AG04450 (cell line): ENCODE measurements around the gene APH1B. TPM values are rescaled to one million over a fixed set of nuclear protein-coding genes. Genes with fewer than 3 reads are reported as not detected.

ENCODE experiments used
- CTCF ChIA-PET: fragments of 300-600, 350-600 bp; formaldehyde crosslinking; extraction: SDS; loops from one replicate; lab custom pipeline; 2022; ENCODE audit warnings: antibody characterized with exemption, inconsistent platforms; lab: Charles Lee
- POLR2A ChIA-PET: fragments of 350-600 bp; formaldehyde crosslinking; extraction: SDS; loops from one replicate; lab custom pipeline; 2021; ENCODE audit warnings: antibody characterized with exemption, inconsistent platforms; lab: Yijun Ruan, JAX
- DNase-seq: peaks from one replicate; pipeline ENCODE4 v3.0.0-alpha.2; 2011; ENCODE audit warnings: low read depth, low spot score
- H3K27ac ChIP-seq: one replicate; pipeline ENCODE4 v1.5.1; 2012; ENCODE audit warnings: low read depth, low read length, control low read depth
- H3K27me3 ChIP-seq: one replicate; pipeline ENCODE4 v1.6.0; 2012; ENCODE audit warnings: low read length; ENCODE audit not compliant: control insufficient read depth, insufficient read depth
- H3K4me3 ChIP-seq: 2 replicates; pipeline ENCODE4 v1.5.1; 2011; ENCODE audit warnings: mild to moderate bottlenecking, low read depth, low read length, control low read depth
- H3K9me3 ChIP-seq: 2 replicates; pipeline ENCODE4 v1.5.1; 2012; ENCODE audit warnings: low read length; ENCODE audit not compliant: control insufficient read depth, insufficient read depth
- CTCF ChIP-seq: IDR thresholded peaks from 2 replicates; pipeline ENCODE4 v1.5.1; 2011; ENCODE audit warnings: low read depth, low read length, control low read depth, inconsistent platforms
- polyA plus RNA-seq: library from polyadenylated mRNA; depleted of rRNA; stranded (reverse); fragments of >200 nt; gene quantifications from 2 replicates; pipeline ENCODE4 v1.2.3, GENCODE V29; 2011

Gene APH1B
- polyA plus RNA-seq, 1 experiment, result 17.9 TPM

GRCh38 chr15:63295341-63295740 is 17.9 kb downstream of the APH1B start:
- POLR2A ChIA-PET, result no interaction called here
- no peak overlapping the region for H3K27ac ChIP-seq
- CTCF ChIA-PET, result interaction anchor here (1.0 kb wide), 1 partner anchor 107 kb away, joined by 3 read pairs; no protein-coding TSS in a partner anchor

GRCh38 chr15:63296195-63296594 is 18.8 kb downstream of the APH1B start:
- no peak overlapping the region for H3K4me3 ChIP-seq
- no peak overlapping the region for H3K27ac ChIP-seq
- DNase-seq, result no peak
- CTCF ChIA-PET, result interaction anchor here (0.5 to 1.6 kb wide), 2 partner anchors 103 to 106 kb away, joined by 6 to 9 read pairs; no protein-coding TSS in a partner anchor
- no peak for TF ChIP-seq CTCF
- POLR2A ChIA-PET, result no interaction called here
- H3K27me3 ChIP-seq, result no peaks in the 10 kb centered on the region
- H3K9me3 ChIP-seq, result no peaks in the 10 kb centered on the region

More at GRCh38 chr15:63295341-63295740, 17.9 kb downstream of the APH1B start:
- no peak overlapping the region for H3K4me3 ChIP-seq
- no peaks in the 10 kb centered on the region for H3K27me3 ChIP-seq
- DNase-seq, result no peak
- H3K9me3 ChIP-seq, result no peaks in the 10 kb centered on the region
- TF ChIP-seq CTCF, result no peak

DNA sequence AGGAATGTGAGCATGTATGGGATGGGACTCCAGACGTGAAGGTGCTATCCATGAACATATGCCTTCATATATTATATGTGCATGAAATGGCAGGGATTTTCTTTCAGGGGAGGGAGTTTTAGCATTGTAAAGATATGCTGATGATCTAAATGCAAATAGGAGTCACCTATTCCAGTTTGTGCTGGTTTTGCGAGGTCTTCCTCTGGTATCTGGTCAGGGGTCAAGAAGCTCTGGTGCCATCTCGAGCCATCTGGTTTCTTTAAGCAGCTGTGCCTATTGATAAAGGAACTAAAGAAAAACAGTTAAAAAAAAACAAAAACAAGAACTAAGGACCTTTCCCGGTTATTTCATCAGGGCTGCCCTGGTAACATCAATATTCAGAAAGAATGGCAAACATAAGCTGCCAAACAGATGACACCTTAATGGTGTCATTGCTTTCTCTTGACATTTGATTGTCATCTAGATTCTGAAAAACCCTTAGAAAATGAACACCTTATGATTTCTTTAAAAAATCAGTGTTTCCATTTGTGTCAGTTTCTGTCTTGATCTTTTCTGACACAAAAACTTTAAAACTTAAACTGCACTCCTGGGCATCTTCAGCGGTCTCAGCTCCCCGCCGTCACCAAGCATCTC is 22.7 kb downstream of the APH1B start:
- Histone ChIP-seq H3K9me3 (no peaks in the 10 kb centered on the region), H3K27me3 (no peaks in the 10 kb centered on the region), H3K4me3 (no peak overlapping the region), H3K27ac (no peak overlapping the region)
- ChIA-PET CTCF (no interaction called here), POLR2A (no interaction called here)
- no peak for TF ChIP-seq CTCF
- no peak for DNase-seq

DNA sequence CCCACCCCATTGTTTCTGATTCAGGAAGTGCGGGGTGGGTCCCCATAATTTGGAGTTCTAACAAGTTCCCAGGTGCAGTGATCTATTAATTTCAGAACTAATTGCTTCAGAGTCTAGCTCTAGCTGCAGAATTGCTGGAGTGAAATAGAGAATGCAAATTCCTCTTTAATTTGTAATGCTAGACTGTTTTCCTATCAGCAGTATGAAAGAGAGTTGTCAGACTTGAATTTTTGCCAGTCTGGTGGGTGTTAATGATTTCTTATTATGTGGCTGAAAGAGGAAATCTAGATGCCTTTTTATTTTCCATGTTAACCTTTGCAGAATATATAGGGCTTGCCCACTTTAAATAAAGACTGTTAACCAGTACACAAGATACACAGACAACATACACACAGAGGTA is 23.7 kb downstream of the APH1B start:
- Histone ChIP-seq H3K4me3 (no peak overlapping the region), H3K27me3 (no peaks in the 10 kb centered on the region), H3K27ac (no peak overlapping the region), H3K9me3 (no peaks in the 10 kb centered on the region)
- CTCF ChIA-PET, result interaction anchor here (1.0 kb wide), 1 partner anchor 102 kb away, joined by 3 read pairs; no protein-coding TSS in a partner anchor
- POLR2A ChIA-PET, result interaction anchor here (0.6 kb wide), 1 partner anchor 143 kb away, joined by 3 read pairs; no protein-coding TSS in a partner anchor
- no peak for DNase-seq
- TF ChIP-seq CTCF, result no peak

DNA sequence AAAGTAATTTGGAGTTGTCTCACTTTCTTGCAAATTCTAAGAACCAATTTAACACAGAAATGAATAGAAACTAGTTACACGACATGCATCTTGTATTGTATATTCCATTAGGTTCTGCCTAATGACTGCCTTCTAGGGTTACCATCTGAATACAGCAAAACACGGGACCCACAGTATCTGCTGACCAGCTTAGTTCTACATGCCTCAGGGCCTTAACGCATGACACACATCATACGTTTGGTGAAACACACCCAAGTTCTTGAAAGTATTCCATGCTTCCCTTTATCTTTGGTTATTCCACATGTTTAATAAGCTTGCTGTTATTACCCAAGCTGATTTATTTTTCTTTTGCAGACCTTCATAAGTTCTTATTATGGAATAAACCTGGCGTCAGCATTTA is 27.9 kb downstream of the APH1B start:
- H3K9me3 ChIP-seq, result no peaks in the 10 kb centered on the region
- TF ChIP-seq CTCF, result no peak
- no peaks in the 10 kb centered on the region for H3K27me3 ChIP-seq
- H3K4me3 ChIP-seq, result no peak overlapping the region
- no peak overlapping the region for H3K27ac ChIP-seq
- ChIA-PET CTCF (no interaction called here), POLR2A (no interaction called here)
- DNase-seq, result no peak
